ENCODE data around the gene SLC2A3.
"Not testable (repeated sequence)": the region's sequence is repeated elsewhere in the genome, so short reads cannot be mapped to it uniquely, and the experiment has no call there.

Gene SLC2A3

DNA sequence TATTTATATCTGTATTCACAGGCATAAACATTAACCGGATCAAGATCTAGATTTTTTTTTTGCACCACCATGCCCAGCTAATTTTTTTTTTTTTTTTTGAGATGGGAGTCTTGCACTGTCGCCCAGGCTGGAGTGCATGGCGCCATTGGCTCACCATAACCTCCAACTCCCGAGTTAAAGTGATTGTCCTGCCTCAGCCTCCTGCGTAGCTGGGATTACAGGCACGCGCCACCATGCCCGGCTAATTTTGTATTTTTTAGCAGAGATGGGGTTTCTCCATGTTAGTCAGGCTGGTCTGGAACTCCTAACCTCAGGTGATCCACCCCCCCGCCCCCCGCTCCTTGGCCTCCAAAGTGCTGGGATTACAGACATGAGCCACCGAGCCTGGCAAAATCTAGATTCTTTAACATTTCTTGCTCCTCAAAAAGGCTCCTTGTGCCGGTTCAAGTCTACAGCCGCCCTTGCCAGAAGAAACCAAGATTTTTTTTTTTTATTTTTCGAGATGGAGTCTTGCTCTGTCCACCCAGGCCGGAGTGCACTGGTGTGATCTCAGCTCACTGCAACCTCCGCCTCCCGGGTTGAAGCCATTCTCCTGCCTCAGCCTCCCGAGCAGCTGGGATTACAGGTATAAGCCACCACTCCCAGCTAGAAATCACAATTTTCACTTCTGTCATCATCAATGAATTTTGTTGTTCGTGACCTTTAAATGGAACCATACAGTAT lies 36.9 kb upstream of the SLC2A3 start (continued):
- TF ChIP-seq, protein P1, sequence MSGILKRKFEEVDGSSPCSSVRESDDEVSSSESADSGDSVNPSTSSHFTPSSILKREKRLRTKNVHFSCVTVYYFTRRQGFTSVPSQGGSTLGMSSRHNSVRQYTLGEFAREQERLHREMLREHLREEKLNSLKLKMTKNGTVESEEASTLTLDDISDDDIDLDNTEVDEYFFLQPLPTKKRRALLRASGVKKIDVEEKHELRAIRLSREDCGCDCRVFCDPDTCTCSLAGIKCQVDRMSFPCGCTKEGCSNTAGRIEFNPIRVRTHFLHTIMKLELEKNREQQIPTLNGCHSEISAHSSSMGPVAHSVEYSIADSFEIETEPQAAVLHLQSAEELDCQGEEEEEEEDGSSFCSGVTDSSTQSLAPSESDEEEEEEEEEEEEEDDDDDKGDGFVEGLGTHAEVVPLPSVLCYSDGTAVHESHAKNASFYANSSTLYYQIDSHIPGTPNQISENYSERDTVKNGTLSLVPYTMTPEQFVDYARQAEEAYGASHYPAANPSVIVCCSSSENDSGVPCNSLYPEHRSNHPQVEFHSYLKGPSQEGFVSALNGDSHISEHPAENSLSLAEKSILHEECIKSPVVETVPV (CRISPR knock-in tag; IDR thresholded peaks at IDR 0.05) = no peak
- TF ChIP-seq ZFP30 (CRISPR knock-in tag; IDR thresholded peaks at IDR 0.05) = no peak

DNA sequence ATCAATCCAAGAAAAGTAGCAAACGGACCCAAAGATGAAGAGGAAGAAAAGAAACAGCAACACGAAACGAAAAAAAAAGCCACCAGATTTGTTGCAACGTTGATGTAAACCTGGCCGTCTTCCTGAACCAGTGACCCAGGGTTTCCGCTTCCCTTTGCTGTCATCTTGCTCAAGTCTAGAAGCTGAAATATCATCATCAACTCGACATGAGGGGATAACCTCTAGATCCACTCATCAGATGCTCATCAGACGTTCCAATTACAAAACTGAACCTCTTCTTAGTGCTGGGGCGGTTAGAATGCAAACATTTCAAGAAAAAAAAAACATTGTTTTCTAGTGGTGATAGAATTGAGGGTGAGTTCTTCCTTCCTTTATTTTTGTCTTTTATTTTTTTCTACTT lies 36.3 kb upstream of the SLC2A3 start:
- ATAC-seq = not testable (repeated sequence)

DNA sequence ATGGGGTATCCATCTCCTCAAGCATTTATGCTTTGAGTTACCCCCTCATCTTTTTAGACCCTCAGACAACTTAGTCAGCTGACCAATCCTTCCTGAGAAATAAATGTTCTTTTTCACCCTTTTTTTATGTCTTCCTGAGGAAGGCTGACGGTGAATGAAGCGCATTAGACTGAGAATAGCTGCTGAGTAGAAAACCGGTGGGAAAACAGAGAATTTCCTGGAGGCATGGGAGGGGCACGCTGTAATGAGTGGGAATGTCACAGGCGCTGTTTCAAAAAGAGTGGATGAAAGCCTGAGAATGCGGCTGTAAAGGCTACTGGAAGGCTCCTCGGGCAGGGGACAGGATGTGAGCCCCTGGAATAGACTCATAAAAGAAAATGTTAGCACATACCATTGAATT lies 35.8 kb upstream of the SLC2A3 start:
- not testable (repeated sequence) for ATAC-seq

DNA sequence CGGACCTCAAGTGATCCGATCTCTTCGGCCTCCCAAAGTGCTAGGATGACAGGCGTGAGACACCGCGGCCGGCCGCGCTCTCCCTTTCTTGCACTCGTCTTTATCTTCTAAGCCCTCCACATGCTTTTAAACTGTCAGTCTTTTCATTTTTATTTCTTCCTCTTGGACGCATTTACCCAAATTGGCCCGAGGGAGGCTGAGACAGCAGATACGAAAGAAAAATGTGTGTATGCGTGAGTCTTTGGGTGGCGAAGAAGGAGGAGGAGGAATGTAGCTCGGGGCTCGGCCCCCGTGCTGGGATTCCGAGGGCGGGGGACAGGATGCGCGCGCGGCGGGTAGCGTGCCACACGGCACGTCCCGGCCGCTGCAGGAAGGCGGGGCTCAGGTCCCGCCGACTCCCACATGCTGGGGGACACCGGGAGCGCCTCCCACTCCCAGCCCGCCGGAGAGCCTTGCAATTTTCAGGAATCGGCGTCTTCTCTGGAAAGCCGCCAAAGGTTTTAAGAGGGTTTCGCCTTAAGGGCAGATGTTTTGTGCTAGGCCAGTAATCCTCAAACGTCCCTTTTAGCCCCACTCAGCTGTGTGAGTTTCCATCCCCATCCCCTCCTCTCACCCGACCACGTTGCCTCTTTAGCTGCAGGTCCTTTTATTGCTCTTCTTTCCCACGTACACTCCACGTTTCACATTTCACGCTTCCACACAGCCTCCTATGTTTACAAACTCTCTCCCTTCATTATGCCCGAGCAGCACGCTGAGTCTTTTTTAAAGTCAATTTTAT lies 34.7 kb upstream of the SLC2A3 start:
- TF ChIP-seq, protein P2, sequence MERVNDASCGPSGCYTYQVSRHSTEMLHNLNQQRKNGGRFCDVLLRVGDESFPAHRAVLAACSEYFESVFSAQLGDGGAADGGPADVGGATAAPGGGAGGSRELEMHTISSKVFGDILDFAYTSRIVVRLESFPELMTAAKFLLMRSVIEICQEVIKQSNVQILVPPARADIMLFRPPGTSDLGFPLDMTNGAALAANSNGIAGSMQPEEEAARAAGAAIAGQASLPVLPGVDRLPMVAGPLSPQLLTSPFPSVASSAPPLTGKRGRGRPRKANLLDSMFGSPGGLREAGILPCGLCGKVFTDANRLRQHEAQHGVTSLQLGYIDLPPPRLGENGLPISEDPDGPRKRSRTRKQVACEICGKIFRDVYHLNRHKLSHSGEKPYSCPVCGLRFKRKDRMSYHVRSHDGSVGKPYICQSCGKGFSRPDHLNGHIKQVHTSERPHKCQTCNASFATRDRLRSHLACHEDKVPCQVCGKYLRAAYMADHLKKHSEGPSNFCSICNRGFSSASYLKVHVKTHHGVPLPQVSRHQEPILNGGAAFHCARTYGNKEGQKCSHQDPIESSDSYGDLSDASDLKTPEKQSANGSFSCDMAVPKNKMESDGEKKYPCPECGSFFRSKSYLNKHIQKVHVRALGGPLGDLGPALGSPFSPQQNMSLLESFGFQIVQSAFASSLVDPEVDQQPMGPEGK (CRISPR knock-in tag; IDR thresholded peaks at IDR 0.05; ENCODE audit: borderline replicate concordance) = no peak; the same call in 1 of the 2 replicates
- TF ChIP-seq SNAI2 (CRISPR knock-in tag; IDR thresholded peaks at IDR 0.05) (no peak), ARNTL (CRISPR knock-in tag; IDR thresholded peaks at IDR 0.05; ENCODE audit: borderline replicate concordance, low read depth) (no peak), GLIS3 (CRISPR knock-in tag; IDR thresholded peaks at IDR 0.05) (no peak), ISL1 (CRISPR knock-in tag; IDR thresholded peaks at IDR 0.05) (no peak), BACH2 (CRISPR knock-in tag; IDR thresholded peaks at IDR 0.05; ENCODE audit: borderline replicate concordance) (no peak), ZNF70 (CRISPR knock-in tag; IDR thresholded peaks at IDR 0.05) (peak; percentile 90)
- TF ChIP-seq, protein P3, sequence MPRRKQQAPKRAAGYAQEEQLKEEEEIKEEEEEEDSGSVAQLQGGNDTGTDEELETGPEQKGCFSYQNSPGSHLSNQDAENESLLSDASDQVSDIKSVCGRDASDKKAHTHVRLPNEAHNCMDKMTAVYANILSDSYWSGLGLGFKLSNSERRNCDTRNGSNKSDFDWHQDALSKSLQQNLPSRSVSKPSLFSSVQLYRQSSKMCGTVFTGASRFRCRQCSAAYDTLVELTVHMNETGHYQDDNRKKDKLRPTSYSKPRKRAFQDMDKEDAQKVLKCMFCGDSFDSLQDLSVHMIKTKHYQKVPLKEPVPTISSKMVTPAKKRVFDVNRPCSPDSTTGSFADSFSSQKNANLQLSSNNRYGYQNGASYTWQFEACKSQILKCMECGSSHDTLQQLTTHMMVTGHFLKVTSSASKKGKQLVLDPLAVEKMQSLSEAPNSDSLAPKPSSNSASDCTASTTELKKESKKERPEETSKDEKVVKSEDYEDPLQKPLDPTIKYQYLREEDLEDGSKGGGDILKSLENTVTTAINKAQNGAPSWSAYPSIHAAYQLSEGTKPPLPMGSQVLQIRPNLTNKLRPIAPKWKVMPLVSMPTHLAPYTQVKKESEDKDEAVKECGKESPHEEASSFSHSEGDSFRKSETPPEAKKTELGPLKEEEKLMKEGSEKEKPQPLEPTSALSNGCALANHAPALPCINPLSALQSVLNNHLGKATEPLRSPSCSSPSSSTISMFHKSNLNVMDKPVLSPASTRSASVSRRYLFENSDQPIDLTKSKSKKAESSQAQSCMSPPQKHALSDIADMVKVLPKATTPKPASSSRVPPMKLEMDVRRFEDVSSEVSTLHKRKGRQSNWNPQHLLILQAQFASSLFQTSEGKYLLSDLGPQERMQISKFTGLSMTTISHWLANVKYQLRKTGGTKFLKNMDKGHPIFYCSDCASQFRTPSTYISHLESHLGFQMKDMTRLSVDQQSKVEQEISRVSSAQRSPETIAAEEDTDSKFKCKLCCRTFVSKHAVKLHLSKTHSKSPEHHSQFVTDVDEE (CRISPR knock-in tag; IDR thresholded peaks at IDR 0.05) = no peak
- peak; percentile 98 for ATAC-seq

DNA sequence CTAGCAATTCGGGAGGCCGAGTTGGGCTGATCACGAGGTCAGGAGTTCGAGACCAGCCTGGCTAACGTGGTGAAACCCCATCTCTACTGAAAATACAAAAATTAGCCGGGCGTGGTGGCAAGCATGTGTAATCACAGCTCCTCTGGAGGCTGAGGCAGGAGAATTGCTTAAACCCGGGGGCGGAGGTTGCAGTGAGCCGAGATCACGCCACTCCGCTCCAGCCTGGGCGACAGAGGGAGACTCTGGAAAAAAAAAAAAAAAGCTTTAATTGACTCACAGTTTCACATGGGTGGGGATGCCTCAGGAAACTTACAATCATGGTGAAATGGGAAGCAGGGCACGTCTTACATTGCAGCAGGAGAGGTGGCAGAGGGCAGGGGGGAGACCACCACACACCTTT lies 30.6 kb upstream of the SLC2A3 start:
- no peak for ATAC-seq

DNA sequence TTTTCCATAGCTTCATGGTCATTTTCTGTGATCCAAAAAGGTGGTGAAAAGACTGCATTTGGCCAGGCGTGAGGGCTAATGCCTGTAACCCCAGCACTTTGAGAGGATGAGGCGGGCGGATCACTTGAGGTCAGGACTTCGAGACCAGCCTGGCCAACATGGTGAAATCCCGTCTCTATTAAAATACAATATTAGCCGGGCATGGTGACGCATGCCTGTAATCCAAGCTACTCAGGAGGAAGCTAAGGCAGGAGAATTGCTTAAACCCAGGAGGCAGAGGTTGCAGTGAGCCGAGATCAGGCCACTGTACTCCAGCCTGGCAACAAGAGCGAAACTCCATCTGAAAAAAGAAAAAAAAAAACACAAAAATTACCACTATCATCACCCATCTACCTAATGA lies 28.7 kb upstream of the SLC2A3 start:
- ATAC-seq = not testable (repeated sequence)

More for the DNA sequence above, 30.6 kb upstream of the SLC2A3 start:
- TF ChIP-seq OSR1 (CRISPR knock-in tag; IDR thresholded peaks at IDR 0.05) = no peak
- TF ChIP-seq, protein P1 (CRISPR knock-in tag; IDR thresholded peaks at IDR 0.05) = no peak
- TF ChIP-seq ISL1 (CRISPR knock-in tag; IDR thresholded peaks at IDR 0.05) = no peak
- TF ChIP-seq, protein P3 (CRISPR knock-in tag; IDR thresholded peaks at IDR 0.05) = no peak
- no peak for TF ChIP-seq ZNF8 (CRISPR knock-in tag; IDR thresholded peaks at IDR 0.05)
- TF ChIP-seq CSDC2 (CRISPR knock-in tag; IDR thresholded peaks at IDR 0.05) = no peak
- TF ChIP-seq GLIS3 (CRISPR knock-in tag; IDR thresholded peaks at IDR 0.05) = no peak
- TF ChIP-seq, protein P4, sequence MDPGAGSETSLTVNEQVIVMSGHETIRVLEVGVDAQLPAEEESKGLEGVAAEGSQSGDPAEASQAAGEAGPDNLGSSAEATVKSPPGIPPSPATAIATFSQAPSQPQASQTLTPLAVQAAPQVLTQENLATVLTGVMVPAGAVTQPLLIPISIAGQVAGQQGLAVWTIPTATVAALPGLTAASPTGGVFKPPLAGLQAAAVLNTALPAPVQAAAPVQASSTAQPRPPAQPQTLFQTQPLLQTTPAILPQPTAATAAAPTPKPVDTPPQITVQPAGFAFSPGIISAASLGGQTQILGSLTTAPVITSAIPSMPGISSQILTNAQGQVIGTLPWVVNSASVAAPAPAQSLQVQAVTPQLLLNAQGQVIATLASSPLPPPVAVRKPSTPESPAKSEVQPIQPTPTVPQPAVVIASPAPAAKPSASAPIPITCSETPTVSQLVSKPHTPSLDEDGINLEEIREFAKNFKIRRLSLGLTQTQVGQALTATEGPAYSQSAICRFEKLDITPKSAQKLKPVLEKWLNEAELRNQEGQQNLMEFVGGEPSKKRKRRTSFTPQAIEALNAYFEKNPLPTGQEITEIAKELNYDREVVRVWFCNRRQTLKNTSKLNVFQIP (CRISPR knock-in tag; IDR thresholded peaks at IDR 0.05; ENCODE audit: borderline replicate concordance, low read depth) = no peak

Data from SK-N-SH treated with all-trans-retinoic acid at 6 μM for 48 hours (cell line).